Neural progenitor cell (in vitro differentiated cells): ENCODE results near the gene WDR45B. TPM values are rescaled to one million over a fixed set of nuclear protein-coding genes. Genes with fewer than 3 reads are reported as not detected.

Experiments
- DNase-seq: peaks from one replicate; pipeline ENCODE4 v3.0.0-alpha.2; 2016; ENCODE audit warnings: low spot score
- H2AFZ ChIP-seq: fragments of 200-600 bp; sonication (generic); replicated peaks from 2 replicates; pipeline ENCODE4 v1.6.1; 2016; ENCODE audit warnings: antibody characterized with exemption
- H3F3A ChIP-seq: fragments of 200-600 bp; sonication (generic); 2 replicates; pipeline ENCODE4 v1.6.1; 2016; ENCODE audit warnings: antibody characterized with exemption, low read depth
- H3K27ac ChIP-seq: fragments of 200-600 bp; sonication (generic); 2 replicates; pipeline ENCODE4 v1.5.1; 2016; ENCODE audit warnings: mild to moderate bottlenecking
- H3K27me3 ChIP-seq: fragments of 200-600 bp; sonication (generic); 2 replicates; pipeline ENCODE4 v1.6.1; 2016; ENCODE audit warnings: mild to moderate bottlenecking, moderate library complexity
- H3K36me3 ChIP-seq: fragments of 200-600 bp; sonication (generic); 2 replicates; pipeline ENCODE4 v1.5.1; 2016
- H3K4me1 ChIP-seq: fragments of 200-600 bp; sonication (generic); 2 replicates; pipeline ENCODE4 v1.6.1; 2016; ENCODE audit warnings: mixed run types
- H3K4me2 ChIP-seq: fragments of 200-600 bp; sonication (generic); 2 replicates; pipeline ENCODE4 v1.6.1; 2016
- H3K4me3 ChIP-seq: fragments of 200-600 bp; sonication (generic); 2 replicates; pipeline ENCODE4 v1.5.1; 2016
- H3K79me2 ChIP-seq: fragments of 200-600 bp; sonication (generic); 2 replicates; pipeline ENCODE4 v1.6.1; 2016; ENCODE audit warnings: low read depth
- H3K9ac ChIP-seq: fragments of 200-600 bp; sonication (generic); 2 replicates; pipeline ENCODE4 v1.6.1; 2016
- H3K9me3 ChIP-seq: fragments of 200-600 bp; sonication (generic); 2 replicates; pipeline ENCODE4 v1.5.1; 2016; ENCODE audit warnings: low read depth
- H4K20me1 ChIP-seq: fragments of 200-600 bp; sonication (generic); 2 replicates; pipeline ENCODE4 v1.6.1; 2016; ENCODE audit warnings: low read depth
- H3K27ac Mint-ChIP-seq: 3 replicates; pipeline ENCODE4 v1.8.0; 2021; ENCODE audit warnings: mixed read lengths
- H3K27me3 Mint-ChIP-seq: 2 replicates; pipeline ENCODE4 v1.8.0; 2022; ENCODE audit warnings: low read depth, mild to moderate bottlenecking, inconsistent platforms, moderate library complexity, mixed read lengths; ENCODE audit not compliant: insufficient read depth
- H3K36me3 Mint-ChIP-seq: 3 replicates; pipeline ENCODE4 v1.8.0; 2021; ENCODE audit warnings: mixed read lengths
- H3K4me1 Mint-ChIP-seq: 3 replicates; pipeline ENCODE4 v1.8.0; 2021; ENCODE audit warnings: mixed read lengths
- H3K4me3 Mint-ChIP-seq: 3 replicates; pipeline ENCODE4 v1.8.0; 2021; ENCODE audit warnings: mild to moderate bottlenecking, moderate library complexity, mixed read lengths
- H3K9me3 Mint-ChIP-seq: 3 replicates; pipeline ENCODE4 v1.8.0; 2020; ENCODE audit warnings: mixed read lengths
- EZH2 ChIP-seq: fragments of 200-600 bp; sonication (generic); IDR thresholded peaks from 2 replicates; pipeline ENCODE4 v1.6.1; 2017; ENCODE audit warnings: antibody characterized with exemption, mild to moderate bottlenecking, moderate library complexity
- EZH2phosphoT487 ChIP-seq: fragments of 200-600 bp; sonication (generic); IDR thresholded peaks from 2 replicates; pipeline ENCODE4 v1.6.1; 2017; ENCODE audit warnings: antibody characterized with exemption
- total RNA-seq: library from RNA; depleted of rRNA; stranded (reverse); fragments of >200 nt; gene quantifications from 2 replicates; pipeline ENCODE4 v1.2.3, GENCODE V29; 2015; ENCODE audit warnings: low replicate concordance
- TF ChIP-seq, protein P1 (sequence below): fragments of 200-600 bp; sonication (generic); IDR thresholded peaks from 2 replicates; pipeline ENCODE4 v1.5.1; 2017; ENCODE audit warnings: antibody characterized with exemption, mild to moderate bottlenecking

The WDR45B gene
- total RNA-seq, 1 donor from 2014 or later: 110 TPM

DNA sequence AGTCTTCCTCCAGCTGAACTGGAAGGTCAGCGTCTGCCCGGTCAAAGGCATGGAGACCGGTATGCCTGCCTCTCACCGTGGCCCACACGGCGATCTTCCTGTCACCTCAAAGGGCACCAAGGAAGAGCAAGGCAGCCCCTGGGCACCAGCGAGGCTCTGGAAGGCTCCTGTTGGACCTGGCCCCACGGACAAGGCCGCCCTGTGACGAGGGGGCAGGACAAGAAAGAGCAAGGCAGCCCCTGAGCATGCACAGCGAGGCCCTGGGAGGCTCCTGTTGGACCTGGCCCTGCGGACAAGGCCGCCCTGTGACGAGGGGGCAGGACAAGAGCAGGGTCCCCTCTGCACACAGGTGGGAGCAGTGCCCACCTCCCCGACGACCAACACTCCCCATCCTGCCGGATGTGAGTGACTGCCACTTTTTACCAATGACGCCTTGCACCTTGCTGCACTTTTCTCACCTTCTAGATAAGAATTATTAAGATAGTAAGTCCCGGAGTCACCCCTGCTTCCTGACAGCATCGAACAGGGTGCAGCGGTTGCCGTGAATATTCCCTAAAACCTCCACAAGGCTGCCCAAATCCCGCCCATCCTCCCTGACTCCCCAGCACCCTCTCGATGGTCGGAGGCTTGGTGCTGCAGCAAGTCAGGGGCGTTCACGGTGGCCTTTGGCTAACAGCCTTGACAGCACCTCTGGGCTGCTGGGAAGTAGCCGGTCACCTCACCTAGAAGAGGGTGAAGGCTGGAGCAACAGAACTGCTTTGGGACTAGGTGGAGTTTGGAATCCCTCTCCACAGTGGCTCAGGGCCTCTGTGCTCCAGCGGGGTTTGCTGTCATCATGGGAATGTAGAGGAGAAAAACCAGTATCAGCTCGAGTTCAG lies 5.6 kb upstream of the WDR45B start:
- no peaks in the 10 kb centered on the region for H3K27me3 ChIP-seq
- H3K4me1 ChIP-seq: no peaks in the 10 kb centered on the region
- no peak overlapping the region for H3K27ac ChIP-seq
- no peak overlapping the region for H3K4me2 ChIP-seq
- Mint-ChIP-seq H3K27me3 (peaks cover 8% of the 10 kb centered on the region), H3K9me3 (no peaks in the 10 kb centered on the region), H3K36me3 (peaks cover 2% of the 10 kb centered on the region), H3K4me3 (no peak overlapping the region), H3K4me1 (peaks cover 3% of the 10 kb centered on the region), H3K27ac (no peak overlapping the region)
- H4K20me1 ChIP-seq: no peaks in the 10 kb centered on the region
- TF ChIP-seq EZH2phosphoT487: no peak
- TF ChIP-seq, protein P1, sequence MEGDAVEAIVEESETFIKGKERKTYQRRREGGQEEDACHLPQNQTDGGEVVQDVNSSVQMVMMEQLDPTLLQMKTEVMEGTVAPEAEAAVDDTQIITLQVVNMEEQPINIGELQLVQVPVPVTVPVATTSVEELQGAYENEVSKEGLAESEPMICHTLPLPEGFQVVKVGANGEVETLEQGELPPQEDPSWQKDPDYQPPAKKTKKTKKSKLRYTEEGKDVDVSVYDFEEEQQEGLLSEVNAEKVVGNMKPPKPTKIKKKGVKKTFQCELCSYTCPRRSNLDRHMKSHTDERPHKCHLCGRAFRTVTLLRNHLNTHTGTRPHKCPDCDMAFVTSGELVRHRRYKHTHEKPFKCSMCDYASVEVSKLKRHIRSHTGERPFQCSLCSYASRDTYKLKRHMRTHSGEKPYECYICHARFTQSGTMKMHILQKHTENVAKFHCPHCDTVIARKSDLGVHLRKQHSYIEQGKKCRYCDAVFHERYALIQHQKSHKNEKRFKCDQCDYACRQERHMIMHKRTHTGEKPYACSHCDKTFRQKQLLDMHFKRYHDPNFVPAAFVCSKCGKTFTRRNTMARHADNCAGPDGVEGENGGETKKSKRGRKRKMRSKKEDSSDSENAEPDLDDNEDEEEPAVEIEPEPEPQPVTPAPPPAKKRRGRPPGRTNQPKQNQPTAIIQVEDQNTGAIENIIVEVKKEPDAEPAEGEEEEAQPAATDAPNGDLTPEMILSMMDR: no peak
- TF ChIP-seq EZH2: no peak
- no peak overlapping the region for H3K4me3 ChIP-seq
- no peak for DNase-seq
- no peaks in the 10 kb centered on the region for H3K79me2 ChIP-seq
- H2AFZ ChIP-seq: no peak overlapping the region
- H3K36me3 ChIP-seq: no peaks in the 10 kb centered on the region
- no peaks in the 10 kb centered on the region for H3F3A ChIP-seq
- no peak overlapping the region for H3K9ac ChIP-seq
- no peaks in the 10 kb centered on the region for H3K9me3 ChIP-seq

DNA sequence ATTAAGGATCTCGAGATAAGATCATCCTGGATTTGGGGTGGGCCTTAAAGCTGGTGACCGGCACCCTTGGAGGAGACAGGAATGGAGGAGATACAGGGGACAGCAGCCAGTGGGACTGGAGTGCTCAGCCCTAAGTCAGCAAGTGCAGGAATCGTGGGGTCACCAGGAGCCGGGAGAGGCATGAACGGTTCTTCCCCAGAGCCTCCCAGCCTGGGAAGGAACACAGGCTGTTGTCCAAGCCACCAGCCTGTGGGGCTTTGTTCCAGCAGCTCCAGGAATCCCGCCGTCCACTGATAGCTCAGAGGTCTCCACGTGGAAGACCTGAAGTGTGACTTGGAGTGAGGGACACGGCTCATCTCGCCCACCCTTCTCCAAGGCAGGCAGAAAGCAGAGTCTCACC lies 2.5 kb upstream of the WDR45B start:
- Histone ChIP-seq H3K9me3 (no peaks in the 10 kb centered on the region), H3K4me2 (no peak overlapping the region), H3K27me3 (no peaks in the 10 kb centered on the region), H3K79me2 (peaks cover 23% of the 10 kb centered on the region), H2AFZ (no peak overlapping the region), H3K4me1 (peaks cover 6% of the 10 kb centered on the region), H4K20me1 (peaks cover 23% of the 10 kb centered on the region), H3K9ac (no peak overlapping the region), H3K36me3 (no peaks in the 10 kb centered on the region), H3K4me3 (no peak overlapping the region), H3K27ac (no peak overlapping the region), H3F3A (peaks cover 9% of the 10 kb centered on the region)
- no peak overlapping the region for H3K4me3 Mint-ChIP-seq
- no peak for DNase-seq
- H3K27me3 Mint-ChIP-seq: peaks cover 4% of the 10 kb centered on the region
- no peaks in the 10 kb centered on the region for H3K36me3 Mint-ChIP-seq
- H3K27ac Mint-ChIP-seq: no peak overlapping the region
- no peak for TF ChIP-seq EZH2
- H3K9me3 Mint-ChIP-seq: no peaks in the 10 kb centered on the region
- H3K4me1 Mint-ChIP-seq: peaks cover 13% of the 10 kb centered on the region

DNA sequence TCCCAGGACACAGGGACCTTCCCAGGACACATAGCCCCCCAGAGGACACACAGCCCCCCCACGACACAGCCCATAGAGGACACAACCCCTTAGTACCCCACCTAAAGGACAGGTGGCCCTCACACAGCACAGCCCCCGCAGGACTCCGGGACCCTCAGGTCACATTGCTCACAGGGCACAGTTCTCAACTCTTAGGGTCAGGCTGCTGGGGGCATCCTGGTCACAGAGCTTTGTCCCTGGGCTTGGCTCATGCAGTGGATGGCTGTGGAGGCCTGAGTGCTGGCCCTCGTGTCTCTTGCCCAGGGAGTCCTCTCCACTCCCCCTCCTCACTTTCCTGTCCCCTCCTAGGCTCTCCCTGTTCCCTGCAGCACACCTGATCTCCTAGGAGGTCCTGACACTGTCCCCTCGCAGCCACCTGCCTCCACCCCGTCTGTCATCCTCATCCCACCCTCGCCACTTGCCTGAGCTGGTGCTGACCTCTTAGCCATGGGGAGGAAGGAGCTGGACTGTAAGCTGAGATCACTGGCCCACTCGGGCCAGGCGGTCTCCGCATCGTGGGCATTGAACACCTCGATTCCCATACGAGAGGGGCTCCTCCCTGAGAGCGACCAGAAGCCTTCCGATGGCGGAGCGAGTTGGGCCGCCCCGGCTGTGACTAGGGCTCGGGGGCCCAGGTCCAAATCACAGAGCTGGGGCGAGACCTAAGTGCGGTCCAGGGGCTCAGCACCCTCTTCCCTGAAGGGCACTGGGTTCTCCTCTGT lies 1.4 kb upstream of the WDR45B start:
- Mint-ChIP-seq H3K27me3 (peaks cover 4% of the 10 kb centered on the region), H3K36me3 (no peaks in the 10 kb centered on the region), H3K27ac (peak overlapping the region; percentile 95), H3K4me1 (peaks cover 16% of the 10 kb centered on the region), H3K4me3 (peak overlapping the region; percentile 75), H3K9me3 (no peaks in the 10 kb centered on the region)
- peaks cover 33% of the 10 kb centered on the region for H4K20me1 ChIP-seq
- peaks cover 6% of the 10 kb centered on the region for H3K4me1 ChIP-seq
- TF ChIP-seq, protein P1: no peak
- TF ChIP-seq EZH2: no peak
- no peak for TF ChIP-seq EZH2phosphoT487
- H3K27ac ChIP-seq: no peak overlapping the region
- no peak overlapping the region for H3K4me2 ChIP-seq
- no peak overlapping the region for H3K9ac ChIP-seq
- H3K27me3 ChIP-seq: no peaks in the 10 kb centered on the region
- H2AFZ ChIP-seq: no peak overlapping the region
- H3K36me3 ChIP-seq: no peaks in the 10 kb centered on the region
- H3K9me3 ChIP-seq: no peaks in the 10 kb centered on the region
- H3F3A ChIP-seq: peaks cover 9% of the 10 kb centered on the region
- H3K4me3 ChIP-seq: no peak overlapping the region
- no peak for DNase-seq
- H3K79me2 ChIP-seq: peaks cover 33% of the 10 kb centered on the region
